HL-60 (cell line): ENCODE results near the gene PRPH.

Experiments used
- GABPA ChIP-seq: IDR thresholded peaks from 2 replicates; pipeline ENCODE4 v1.6.1; 2012; ENCODE audit warnings: low read depth
- POLR2AphosphoS5 ChIP-seq: IDR thresholded peaks from 2 replicates; pipeline ENCODE4 v1.6.1; 2012; ENCODE audit warnings: low read depth
- SPI1 ChIP-seq: IDR thresholded peaks from 2 replicates; pipeline ENCODE4 v1.6.1; 2012; ENCODE audit warnings: low read depth, mild to moderate bottlenecking, borderline replicate concordance
- TF ChIP-seq, protein P1 (sequence below): IDR thresholded peaks from one replicate; pipeline ENCODE4 v1.5.1; 2011; ENCODE audit warnings: low read length, control low read depth, inconsistent platforms; ENCODE audit not compliant: insufficient read depth
- TF ChIP-seq, protein P2 (sequence below): IDR thresholded peaks from 2 replicates; pipeline ENCODE4 v1.6.1; 2012; ENCODE audit warnings: low read depth; ENCODE audit not compliant: insufficient replicate concordance

DNA sequence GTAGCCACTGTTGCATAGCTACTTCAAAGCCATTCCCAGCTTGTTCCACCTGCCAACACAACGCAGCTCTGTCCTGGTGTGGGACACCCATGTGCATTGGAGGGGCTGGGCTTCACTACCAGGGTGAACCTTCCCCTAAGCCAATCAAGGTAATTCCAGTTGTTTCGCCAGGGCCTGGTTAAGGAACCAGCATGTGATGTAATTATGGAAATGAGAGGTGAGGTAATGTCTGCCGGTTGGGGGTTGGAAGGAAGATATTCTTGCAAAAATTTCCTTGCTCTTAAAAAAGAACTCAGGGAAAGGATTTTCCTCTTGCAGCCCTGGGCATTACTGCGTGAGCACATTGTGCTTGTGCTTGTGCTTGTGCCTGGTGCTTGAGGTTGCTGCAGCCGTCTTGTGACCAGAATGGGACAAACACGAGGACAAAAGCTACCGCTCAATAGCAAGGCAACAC is 15.2 kb upstream of the PRPH start:
- TF ChIP-seq, protein P1, sequence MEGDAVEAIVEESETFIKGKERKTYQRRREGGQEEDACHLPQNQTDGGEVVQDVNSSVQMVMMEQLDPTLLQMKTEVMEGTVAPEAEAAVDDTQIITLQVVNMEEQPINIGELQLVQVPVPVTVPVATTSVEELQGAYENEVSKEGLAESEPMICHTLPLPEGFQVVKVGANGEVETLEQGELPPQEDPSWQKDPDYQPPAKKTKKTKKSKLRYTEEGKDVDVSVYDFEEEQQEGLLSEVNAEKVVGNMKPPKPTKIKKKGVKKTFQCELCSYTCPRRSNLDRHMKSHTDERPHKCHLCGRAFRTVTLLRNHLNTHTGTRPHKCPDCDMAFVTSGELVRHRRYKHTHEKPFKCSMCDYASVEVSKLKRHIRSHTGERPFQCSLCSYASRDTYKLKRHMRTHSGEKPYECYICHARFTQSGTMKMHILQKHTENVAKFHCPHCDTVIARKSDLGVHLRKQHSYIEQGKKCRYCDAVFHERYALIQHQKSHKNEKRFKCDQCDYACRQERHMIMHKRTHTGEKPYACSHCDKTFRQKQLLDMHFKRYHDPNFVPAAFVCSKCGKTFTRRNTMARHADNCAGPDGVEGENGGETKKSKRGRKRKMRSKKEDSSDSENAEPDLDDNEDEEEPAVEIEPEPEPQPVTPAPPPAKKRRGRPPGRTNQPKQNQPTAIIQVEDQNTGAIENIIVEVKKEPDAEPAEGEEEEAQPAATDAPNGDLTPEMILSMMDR: no peak
- TF ChIP-seq GABPA (no peak), POLR2AphosphoS5 (no peak), SPI1 (no peak)
- TF ChIP-seq, protein P2, sequence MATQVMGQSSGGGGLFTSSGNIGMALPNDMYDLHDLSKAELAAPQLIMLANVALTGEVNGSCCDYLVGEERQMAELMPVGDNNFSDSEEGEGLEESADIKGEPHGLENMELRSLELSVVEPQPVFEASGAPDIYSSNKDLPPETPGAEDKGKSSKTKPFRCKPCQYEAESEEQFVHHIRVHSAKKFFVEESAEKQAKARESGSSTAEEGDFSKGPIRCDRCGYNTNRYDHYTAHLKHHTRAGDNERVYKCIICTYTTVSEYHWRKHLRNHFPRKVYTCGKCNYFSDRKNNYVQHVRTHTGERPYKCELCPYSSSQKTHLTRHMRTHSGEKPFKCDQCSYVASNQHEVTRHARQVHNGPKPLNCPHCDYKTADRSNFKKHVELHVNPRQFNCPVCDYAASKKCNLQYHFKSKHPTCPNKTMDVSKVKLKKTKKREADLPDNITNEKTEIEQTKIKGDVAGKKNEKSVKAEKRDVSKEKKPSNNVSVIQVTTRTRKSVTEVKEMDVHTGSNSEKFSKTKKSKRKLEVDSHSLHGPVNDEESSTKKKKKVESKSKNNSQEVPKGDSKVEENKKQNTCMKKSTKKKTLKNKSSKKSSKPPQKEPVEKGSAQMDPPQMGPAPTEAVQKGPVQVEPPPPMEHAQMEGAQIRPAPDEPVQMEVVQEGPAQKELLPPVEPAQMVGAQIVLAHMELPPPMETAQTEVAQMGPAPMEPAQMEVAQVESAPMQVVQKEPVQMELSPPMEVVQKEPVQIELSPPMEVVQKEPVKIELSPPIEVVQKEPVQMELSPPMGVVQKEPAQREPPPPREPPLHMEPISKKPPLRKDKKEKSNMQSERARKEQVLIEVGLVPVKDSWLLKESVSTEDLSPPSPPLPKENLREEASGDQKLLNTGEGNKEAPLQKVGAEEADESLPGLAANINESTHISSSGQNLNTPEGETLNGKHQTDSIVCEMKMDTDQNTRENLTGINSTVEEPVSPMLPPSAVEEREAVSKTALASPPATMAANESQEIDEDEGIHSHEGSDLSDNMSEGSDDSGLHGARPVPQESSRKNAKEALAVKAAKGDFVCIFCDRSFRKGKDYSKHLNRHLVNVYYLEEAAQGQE: no peak
